Stomach (tissue), 9 donors: Measurements from ENCODE around the gene CCDC88C. TPM values are rescaled to one million over a fixed set of nuclear protein-coding genes. Genes with fewer than 3 reads are reported as not detected.

Experiments used
- DNase-seq, 2 donors: peaks; one replicate each; pipeline versions ENCODE4 v3.0.0 to v3.0.0-alpha.2; 2013 to 2019
- H3K27ac ChIP-seq, 5 donors: fragments of 200-600 bp in 4 of 5; sonication (generic) in 4 of 5; one replicate each; pipeline ENCODE4 v1.5.1; 2013 to 2019; ENCODE audit warnings: mild to moderate bottlenecking in 1 of 5, moderate library complexity in 1 of 5
- H3K27me3 ChIP-seq, 3 donors: fragments of 200-600 bp; sonication (generic); one replicate each; pipeline ENCODE4 v1.5.1; 2017 to 2019; ENCODE audit warnings: mixed run types in 1 of 3
- H3K36me3 ChIP-seq, 4 donors: fragments of 200-600 bp; sonication (generic); 1 replicate in 3 of 4; 2 replicates in 1 of 4; pipeline ENCODE4 v1.5.1; 2016 to 2019
- H3K4me1 ChIP-seq, 4 donors: fragments of 200-600 bp; sonication (generic); one replicate each; pipeline ENCODE4 v1.5.1; 2016 to 2019
- H3K4me3 ChIP-seq, 4 donors: fragments of 200-600 bp; sonication (generic) in 3 of 4; one replicate each; pipeline ENCODE4 v1.5.1; 2016 to 2019; ENCODE audit warnings: mild to moderate bottlenecking in 1 of 4
- H3K9me3 ChIP-seq, 4 donors: fragments of 200-600 bp; sonication (generic); one replicate each; pipeline ENCODE4 v1.5.1; 2016 to 2019
- EP300 ChIP-seq: sonication (generic); formaldehyde crosslinking; IDR thresholded peaks from one replicate; pipeline ENCODE4 v1.6.1; 2017; ENCODE audit warnings: antibody characterized with exemption
- POLR2A ChIP-seq, 4 donors: fragments of 450-650 bp; IDR thresholded peaks; one replicate each; pipeline ENCODE4 v1.6.1; 2016; ENCODE audit warnings: antibody characterized with exemption in 4 of 4, control low read depth in 2 of 4, mild to moderate bottlenecking in 1 of 4, moderate library complexity in 1 of 4
- POLR2AphosphoS5 ChIP-seq, 3 donors: sonication (generic); formaldehyde crosslinking; IDR thresholded peaks; one replicate each; pipeline ENCODE4 v1.6.1; 2016; ENCODE audit warnings: antibody characterized with exemption in 3 of 3
- WGBS, 5 donors: extraction: QIAGEN DNeasy Blood & Tissue Kit in 3 of 5; methylation state at CpG; one replicate each; pipeline versions ENCODE4 v1.1.5 to v1.1.7; 2013 to 2018; 5-methylcytosine and 5-hydroxymethylcytosine counted together
- intact Hi-C: fragments of 100-400 bp; cut with DNase I; formaldehyde crosslinking; loops from one replicate; pipeline ENCODE4 v1.15.1; 2023; ENCODE audit warnings: low total_unique reads
- polyA plus RNA-seq, 3 donors: library from polyadenylated mRNA; stranded (reverse); fragments of 200-250 nt; gene quantifications; one replicate each; pipeline ENCODE4 v1.2.3, GENCODE V29; 2013
- total RNA-seq, 5 donors: library from RNA; depleted of rRNA; stranded (reverse); fragments of >200 nt; gene quantifications; one replicate each; pipeline versions ENCODE4 v1.1.0 to v1.2.3, GENCODE V29; 2014 to 2016
- TF ChIP-seq, protein P1 (sequence below), 7 experiments: fragments of 450-650 bp in 4 of 7; fragments of 200-600 bp in 3 of 7; sonication (generic) in 3 of 7; IDR thresholded peaks; one replicate each; pipeline ENCODE4 v1.5.1; 2016 to 2019; ENCODE audit warnings: antibody characterized with exemption in 7 of 7, control low read depth in 2 of 7, mild to moderate bottlenecking in 1 of 7
- donor health status: healthy with polysubstance abuse.
- donor health status: Bipolar disorder and iron deficiency.
- donor health status: healthy.

The CCDC88C gene
- total and polyA plus RNA-seq, 8 donors, result 10.5 to 66.9 (median 22.3) TPM

DNA sequence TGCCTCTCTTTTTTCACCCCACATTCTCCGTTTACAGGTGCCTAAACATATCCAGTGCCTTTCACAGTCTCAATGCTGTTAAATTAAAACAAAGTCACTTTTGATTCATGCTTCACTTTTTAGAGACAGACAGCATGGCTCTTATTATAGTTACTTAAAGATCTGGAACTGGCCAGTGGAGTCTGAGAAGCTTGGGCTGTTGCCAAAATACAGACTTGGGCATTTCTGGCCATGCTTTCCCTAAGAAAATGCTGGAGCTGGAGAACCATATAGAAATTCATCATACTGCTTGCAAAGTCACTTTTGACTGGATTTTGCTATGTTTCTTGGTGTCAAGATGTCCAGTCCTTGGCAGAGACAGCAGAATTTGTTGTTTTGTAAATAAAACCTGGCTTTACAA is 161.0 kb downstream of the CCDC88C start:
- intact Hi-C loops, result no loop called here
- Histone ChIP-seq H3K36me3 (no peaks in the 10 kb centered on the region), H3K4me1 (peaks cover 14 to 46% (median 34%) of the 10 kb centered on the region in 4 donors), H3K27ac (peak overlapping the region in 4 of 5 donors; percentile 55 to 80 (median 70)), H3K27me3 (peaks cover 0 to 5% (median 0%) of the 10 kb centered on the region in 3 donors), H3K4me3 (no peak overlapping the region), H3K9me3 (no peaks in the 10 kb centered on the region)
- 39 to 60% (median 59%) methylated on average over 1 of the region's 1 CpG for WGBS, 5 donors
- TF ChIP-seq POLR2A (IDR thresholded peaks at IDR 0.05) (no peak), POLR2AphosphoS5 (IDR thresholded peaks at IDR 0.05) (no peak), EP300 (no peak)
- TF ChIP-seq, protein P1, sequence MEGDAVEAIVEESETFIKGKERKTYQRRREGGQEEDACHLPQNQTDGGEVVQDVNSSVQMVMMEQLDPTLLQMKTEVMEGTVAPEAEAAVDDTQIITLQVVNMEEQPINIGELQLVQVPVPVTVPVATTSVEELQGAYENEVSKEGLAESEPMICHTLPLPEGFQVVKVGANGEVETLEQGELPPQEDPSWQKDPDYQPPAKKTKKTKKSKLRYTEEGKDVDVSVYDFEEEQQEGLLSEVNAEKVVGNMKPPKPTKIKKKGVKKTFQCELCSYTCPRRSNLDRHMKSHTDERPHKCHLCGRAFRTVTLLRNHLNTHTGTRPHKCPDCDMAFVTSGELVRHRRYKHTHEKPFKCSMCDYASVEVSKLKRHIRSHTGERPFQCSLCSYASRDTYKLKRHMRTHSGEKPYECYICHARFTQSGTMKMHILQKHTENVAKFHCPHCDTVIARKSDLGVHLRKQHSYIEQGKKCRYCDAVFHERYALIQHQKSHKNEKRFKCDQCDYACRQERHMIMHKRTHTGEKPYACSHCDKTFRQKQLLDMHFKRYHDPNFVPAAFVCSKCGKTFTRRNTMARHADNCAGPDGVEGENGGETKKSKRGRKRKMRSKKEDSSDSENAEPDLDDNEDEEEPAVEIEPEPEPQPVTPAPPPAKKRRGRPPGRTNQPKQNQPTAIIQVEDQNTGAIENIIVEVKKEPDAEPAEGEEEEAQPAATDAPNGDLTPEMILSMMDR (IDR thresholded peaks at IDR 0.05), result no peak
- peak in 1 of 2 donors; percentile 70 for DNase-seq

DNA sequence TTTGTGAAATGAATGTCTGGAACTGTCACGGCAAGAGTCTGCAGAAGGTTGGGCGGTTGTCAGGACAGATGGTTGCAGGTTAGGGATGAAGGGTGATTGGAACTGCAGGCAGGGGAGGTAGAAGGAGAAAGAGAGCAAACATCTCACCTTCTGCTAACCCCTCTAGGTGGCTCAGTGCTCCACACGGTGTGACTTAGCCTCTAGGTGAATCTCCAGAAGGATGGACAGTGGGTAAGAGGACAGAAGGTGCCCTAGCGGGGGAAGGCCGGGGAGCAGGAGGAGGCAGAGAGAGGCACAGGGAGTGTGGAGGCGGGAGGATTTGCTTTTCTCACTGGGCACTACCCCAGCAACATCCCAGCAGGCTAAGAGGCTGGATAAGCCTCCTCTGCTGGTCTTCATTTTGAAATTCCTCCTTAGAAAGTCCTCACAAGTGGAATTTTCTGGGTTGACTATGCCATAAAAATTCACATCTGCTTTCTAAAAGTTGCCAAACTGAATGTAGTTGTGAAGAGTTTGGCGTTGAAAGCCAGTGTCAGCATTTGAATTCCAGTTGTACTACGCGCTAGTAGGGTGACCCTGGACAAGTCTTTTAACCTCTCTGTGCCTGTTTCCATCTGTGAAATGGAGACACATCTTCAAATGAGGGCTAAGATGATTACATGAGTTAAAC is 162.5 kb downstream of the CCDC88C start:
- intact Hi-C loops, result no loop called here
- Histone ChIP-seq H3K9me3 (no peaks in the 10 kb centered on the region), H3K27me3 (peaks cover 0 to 5% (median 0%) of the 10 kb centered on the region in 3 donors), H3K36me3 (no peaks in the 10 kb centered on the region), H3K27ac (peak overlapping the region in 3 of 5 donors; percentile 79 to 81 (median 80)), H3K4me3 (no peak overlapping the region), H3K4me1 (peaks cover 14 to 58% (median 41%) of the 10 kb centered on the region in 4 donors)
- no peak for TF ChIP-seq EP300
- 70 to 80% (median 72%) methylated on average over 9 of the region's 9 CpGs for WGBS, 5 donors
- no peak for DNase-seq

DNA sequence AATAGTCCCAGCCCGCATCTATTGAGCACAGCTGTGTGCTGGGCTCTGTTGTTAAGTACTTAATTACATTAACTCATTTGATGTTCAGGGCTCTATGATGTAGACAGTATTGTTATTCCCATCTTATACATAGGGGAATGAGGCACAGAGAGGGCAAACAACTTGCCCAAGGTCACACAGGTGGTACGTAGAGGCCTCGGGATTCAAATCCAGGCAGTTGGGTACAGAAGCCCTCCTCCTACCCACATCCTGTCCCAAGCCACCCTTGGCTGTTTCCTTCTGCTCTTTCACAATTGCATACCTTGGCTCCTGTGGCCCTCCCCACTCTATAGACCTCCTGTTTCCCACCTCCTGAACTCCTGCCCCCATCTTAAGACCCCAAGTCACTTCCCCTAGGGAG is 163.2 kb downstream of the CCDC88C start:
- Histone ChIP-seq H3K27ac (peak overlapping the region in 4 of 5 donors; percentile 73 to 81 (median 80)), H3K27me3 (peaks cover 0 to 5% (median 0%) of the 10 kb centered on the region in 3 donors), H3K4me1 (peaks cover 14 to 62% (median 44%) of the 10 kb centered on the region in 4 donors), H3K4me3 (no peak overlapping the region), H3K9me3 (no peaks in the 10 kb centered on the region), H3K36me3 (no peaks in the 10 kb centered on the region)
- peak in 1 of 2 donors; percentile 29 for DNase-seq
- TF ChIP-seq POLR2AphosphoS5 (IDR thresholded peaks at IDR 0.05), result no peak
- no peak for TF ChIP-seq EP300
- TF ChIP-seq POLR2A (IDR thresholded peaks at IDR 0.05), result no peak
- TF ChIP-seq, protein P1 (IDR thresholded peaks at IDR 0.05), result no peak
- intact Hi-C loops, result no loop called here
- WGBS, 5 donors, result 58 to 78% (median 75%) methylated on average over 3 of the region's 3 CpGs

DNA sequence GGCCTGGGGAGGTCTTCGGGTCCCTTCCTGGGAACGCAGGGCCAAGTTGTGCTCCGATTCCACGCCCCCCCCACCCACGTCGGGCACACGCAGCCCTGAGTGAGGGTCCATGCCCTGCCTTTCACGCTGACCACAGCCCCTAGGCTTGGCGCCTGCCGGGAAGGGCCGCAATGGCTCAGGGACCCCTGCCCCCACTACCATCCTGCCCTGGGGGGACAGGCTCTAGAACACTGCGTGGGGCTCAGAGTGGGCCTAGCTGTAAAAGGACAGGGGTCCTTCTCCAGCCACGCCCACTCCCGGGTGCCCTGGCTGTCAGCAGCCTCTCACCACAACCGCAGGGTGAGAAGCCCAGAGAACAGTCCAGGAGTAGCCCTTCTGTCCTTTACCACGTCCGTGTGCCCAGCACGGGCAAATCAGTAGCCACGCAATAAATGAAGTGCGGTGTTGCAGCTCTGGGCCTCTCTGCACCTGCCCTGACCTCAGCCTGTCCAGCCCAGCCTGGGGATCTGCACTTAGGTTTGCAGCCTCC is 163.8 kb downstream of the CCDC88C start:
- peak in 1 of 2 donors; percentile 44 for DNase-seq
- 20 to 36% (median 29%) methylated on average over 10 to 20 of the region's 20 CpGs; no CpG with 5 or more reads in 1 of the 5 donors for WGBS, 5 donors
- TF ChIP-seq POLR2A (IDR thresholded peaks at IDR 0.05), result no peak
- TF ChIP-seq, protein P1 (IDR thresholded peaks at IDR 0.05), result no peak
- no peak for TF ChIP-seq POLR2AphosphoS5 (IDR thresholded peaks at IDR 0.05)
- no peak for TF ChIP-seq EP300
- H3K9me3 ChIP-seq, result no peaks in the 10 kb centered on the region
- H3K4me1 ChIP-seq, result peaks cover 14 to 63% (median 44%) of the 10 kb centered on the region in 4 donors
- no peaks in the 10 kb centered on the region for H3K36me3 ChIP-seq
- peaks cover 0 to 5% (median 0%) of the 10 kb centered on the region in 3 donors for H3K27me3 ChIP-seq
- peak overlapping the region; percentile 61 to 81 (median 79) for H3K27ac ChIP-seq
- intact Hi-C loops, result no loop called here
- H3K4me3 ChIP-seq, result peak overlapping the region; percentile 56 to 63 (median 60)
